HG03571 (cell line): ENCODE results near the gene POLR2H.

Source experiments
- ATAC-seq: cut with Tn5 transposase; IDR thresholded peaks from one replicate; pipeline ENCODE4 v1.9.1; 2021; ENCODE audit not compliant: unreplicated experiment

Gene POLR2H

GRCh38 chr3:184361532-184361931 lies at the start of gene POLR2H, which contains the start of gene CLCN2:
Gene POLR2H, plus strand, starts transcription at chr3:184361710. Its CDS starts 1,783 bp downstream, at chr3:184363493.
Gene CLCN2, minus strand, starts transcription at chr3:184361605. Its CDS starts 126 bp downstream, at chr3:184361479.
- ATAC-seq = no peak

- ATAC-seq = peak; percentile 77
Measured at GRCh38 chr3:184314363-184314699, 47.2 kb upstream of the POLR2H start, which contains the start of gene EIF4G1. Gene EIF4G1, plus strand, starts transcription at chr3:184314606. Its CDS starts 1,191 bp downstream, at chr3:184315797.

DNA sequence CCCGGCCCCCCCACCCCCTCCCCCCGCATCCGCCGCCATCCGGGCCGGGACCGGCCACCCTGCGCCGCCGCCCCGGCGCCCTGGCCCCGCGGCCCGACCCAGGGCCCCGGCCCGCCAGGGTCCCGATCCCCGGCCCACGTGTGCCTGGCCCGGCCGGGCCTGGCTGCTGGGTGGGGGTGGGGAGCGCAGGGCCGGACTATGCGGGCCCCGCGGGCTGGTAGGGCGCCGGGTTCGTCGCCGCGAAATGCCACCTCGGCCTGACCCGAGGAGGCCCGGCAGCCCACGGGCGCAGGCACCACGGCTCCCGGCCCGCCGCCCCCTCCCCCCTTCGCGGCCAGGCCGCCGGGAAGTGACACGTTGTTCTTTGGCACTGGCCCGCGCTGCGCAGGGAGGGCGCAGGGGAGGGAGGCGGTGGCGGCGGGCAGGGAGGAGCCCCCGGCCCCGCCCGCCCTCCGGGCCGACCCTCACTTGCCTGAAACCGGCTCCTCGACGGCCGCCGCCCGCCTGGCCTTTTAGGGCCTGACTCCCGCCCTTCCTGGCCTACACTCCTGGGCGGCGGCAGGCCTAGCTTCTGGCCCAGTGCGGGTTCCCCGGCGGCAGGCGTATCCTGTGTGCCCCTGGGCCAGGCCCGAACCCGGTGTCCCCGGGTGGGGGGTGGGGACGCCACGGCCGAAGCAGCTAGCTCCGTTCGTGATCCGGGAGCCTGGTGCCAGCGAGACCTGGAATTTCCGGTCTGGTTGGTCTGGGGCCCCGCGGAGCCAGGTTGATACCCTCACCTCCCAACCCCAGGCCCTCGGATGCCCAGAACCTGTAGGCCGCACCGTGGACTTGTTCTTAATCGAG lies 46.6 kb upstream of the POLR2H start:
- peak; percentile 26 for ATAC-seq

DNA sequence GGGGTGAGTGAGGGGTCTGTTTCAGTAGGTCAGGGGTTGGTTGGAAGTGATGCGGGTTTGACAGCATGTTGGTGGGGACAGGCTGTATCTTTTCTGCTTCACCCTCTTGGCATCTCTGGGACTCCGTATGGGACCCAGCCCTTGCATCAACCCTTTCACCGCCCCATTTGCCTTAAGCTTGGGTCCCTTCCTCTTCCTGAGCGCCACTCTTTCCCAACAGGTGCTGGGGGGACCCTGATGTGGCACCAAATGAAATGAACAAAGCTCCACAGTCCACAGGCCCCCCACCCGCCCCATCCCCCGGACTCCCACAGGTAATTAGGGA lies 46.0 kb upstream of the POLR2H start:
- ATAC-seq = no peak

DNA sequence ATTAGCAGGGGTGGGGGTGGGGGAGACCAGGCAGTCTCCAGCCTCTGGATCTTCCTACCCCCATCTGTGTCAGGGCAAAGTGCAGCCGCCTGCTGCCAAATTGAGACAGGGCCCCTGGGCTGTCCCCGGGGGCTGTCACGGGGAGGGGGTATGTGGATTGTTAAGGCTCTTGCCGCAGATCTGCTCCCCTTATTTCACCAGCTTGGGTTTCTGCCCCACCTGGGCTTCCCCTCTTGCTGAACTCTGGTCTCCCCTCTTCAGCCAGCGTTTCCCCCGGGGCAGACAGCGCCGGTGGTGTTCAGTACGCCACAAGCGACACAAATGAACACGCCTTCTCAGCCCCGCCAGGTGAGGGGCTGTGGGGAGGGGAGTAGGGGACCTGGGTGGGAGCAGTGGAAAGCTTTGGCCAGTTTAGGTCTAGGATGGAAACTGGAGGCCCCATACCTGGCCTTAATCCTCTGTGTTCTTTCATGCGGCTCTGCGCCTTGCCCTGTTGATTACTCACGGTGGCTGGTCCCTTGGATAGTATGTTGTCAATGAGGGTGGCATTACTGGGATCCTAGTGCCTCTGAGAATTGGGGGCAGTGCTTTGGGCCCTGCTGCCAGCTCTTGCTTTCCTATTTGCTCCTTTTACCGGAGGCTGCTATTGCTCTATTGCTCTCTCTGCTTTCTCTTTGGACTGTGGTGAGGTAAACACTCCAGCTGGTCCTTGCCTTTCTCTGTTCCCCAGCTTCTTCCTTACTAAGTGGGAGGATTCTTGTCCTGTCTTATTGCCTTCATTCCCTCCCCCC lies 45.4 kb upstream of the POLR2H start:
- ATAC-seq = no peak

- ATAC-seq = no peak
Measured at GRCh38 chr3:184316792-184317191, 44.7 kb upstream of the POLR2H start.

DNA sequence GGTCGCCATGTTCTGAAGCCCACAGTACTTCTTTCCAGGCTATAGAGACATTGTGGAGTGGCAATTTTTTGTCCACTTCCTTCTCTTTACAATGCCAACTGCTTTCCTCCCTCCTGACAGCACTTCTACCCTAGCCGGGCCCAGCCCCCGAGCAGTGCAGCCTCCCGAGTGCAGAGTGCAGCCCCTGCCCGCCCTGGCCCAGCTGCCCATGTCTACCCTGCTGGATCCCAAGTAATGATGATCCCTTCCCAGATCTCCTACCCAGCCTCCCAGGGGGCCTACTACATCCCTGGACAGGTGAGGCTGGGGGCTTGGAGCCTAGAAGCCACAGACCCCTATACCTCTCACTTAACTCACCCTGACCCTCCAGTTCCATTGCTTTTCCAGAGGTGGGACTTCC lies 44.3 kb upstream of the POLR2H start:
- ATAC-seq = no peak

GRCh38 chr3:184320104-184320445 lies 41.4 kb upstream of the POLR2H start:
- no peak for ATAC-seq

DNA sequence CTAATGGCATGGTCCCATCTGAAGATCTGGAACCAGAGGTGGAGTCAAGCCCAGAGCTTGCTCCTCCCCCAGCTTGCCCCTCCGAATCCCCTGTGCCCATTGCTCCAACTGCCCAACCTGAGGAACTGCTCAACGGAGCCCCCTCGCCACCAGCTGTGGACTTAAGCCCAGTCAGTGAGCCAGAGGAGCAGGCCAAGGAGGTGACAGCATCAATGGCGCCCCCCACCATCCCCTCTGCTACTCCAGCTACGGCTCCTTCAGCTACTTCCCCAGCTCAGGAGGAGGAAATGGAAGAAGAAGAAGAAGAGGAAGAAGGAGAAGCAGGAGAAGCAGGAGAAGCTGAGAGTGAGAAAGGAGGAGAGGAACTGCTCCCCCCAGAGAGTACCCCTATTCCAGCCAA lies 39.8 kb upstream of the POLR2H start:
- ATAC-seq = no peak

DNA sequence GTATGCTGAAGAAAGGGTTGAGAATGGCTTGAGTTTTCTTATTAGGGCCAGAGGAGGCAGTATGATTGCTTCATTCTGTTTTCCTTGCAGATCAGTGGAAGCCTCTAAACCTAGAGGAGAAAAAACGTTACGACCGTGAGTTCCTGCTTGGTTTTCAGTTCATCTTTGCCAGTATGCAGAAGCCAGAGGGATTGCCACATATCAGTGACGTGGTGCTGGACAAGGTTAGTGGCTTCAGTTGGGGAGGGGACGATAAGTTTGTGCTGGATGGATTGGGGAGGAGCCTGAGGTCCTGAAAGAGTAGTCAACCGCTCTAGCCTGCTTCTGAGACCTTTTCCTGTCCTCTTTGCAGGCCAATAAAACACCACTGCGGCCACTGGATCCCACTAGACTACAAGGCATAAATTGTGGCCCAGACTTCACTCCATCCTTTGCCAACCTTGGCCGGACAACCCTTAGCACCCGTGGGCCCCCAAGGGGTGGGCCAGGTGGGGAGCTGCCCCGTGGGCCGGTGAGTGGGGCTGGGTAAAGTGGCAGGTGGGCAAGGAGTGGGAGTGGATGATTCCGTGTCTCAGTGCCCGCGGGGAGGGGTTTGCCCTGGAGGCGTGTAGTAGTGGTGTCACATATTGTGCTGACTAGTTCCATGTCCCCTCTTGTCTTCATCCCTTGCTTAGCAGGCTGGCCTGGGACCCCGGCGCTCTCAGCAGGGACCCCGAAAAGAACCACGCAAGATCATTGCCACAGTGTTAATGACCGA lies 38.6 kb upstream of the POLR2H start:
- ATAC-seq = no peak

GRCh38 chr3:184323696-184324095 lies 37.8 kb upstream of the POLR2H start:
- no peak for ATAC-seq

DNA sequence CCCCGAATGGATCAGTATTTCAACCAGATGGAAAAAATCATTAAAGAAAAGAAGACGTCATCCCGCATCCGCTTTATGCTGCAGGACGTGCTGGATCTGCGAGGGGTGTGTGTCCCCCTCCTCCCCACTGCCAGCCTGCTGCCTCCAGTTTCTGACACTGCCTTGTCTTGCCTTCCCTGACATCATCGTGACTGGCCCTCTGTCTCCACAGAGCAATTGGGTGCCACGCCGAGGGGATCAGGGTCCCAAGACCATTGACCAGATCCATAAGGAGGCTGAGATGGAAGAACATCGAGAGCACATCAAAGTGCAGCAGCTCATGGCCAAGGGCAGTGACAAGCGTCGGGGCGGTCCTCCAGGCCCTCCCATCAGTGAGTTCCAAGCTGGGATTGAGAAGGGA lies 36.2 kb upstream of the POLR2H start:
- ATAC-seq = no peak

GRCh38 chr3:184325715-184326369 lies 35.7 kb upstream of the POLR2H start:
- no peak for ATAC-seq

- ATAC-seq = no peak
Measured at GRCh38 chr3:184327171-184327570, 34.3 kb upstream of the POLR2H start.

GRCh38 chr3:184328516-184328915 lies 33.0 kb upstream of the POLR2H start:
- ATAC-seq = no peak

GRCh38 chr3:184332370-184333090 lies 29.0 kb upstream of the POLR2H start:
- ATAC-seq = no peak

DNA sequence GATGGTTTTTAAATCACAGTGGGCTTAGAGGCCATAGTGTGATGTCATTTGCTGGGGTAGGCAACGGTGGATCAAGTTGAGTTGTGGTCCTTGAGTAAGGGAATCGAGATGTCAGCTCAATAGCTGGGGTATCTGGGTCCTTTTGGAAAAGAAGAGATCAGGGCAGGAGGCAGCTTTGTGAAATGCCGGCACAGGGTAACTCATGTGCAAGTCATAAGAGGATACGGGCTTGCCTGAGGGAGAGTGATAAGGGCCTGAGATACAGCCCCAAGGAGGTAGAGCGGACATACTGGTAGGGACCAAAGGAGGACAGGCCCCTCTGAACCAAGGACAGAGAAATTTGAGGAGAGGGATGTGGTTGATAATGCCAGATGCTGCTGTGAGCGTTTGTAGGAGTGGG lies 28.3 kb upstream of the POLR2H start:
- ATAC-seq = no peak

DNA sequence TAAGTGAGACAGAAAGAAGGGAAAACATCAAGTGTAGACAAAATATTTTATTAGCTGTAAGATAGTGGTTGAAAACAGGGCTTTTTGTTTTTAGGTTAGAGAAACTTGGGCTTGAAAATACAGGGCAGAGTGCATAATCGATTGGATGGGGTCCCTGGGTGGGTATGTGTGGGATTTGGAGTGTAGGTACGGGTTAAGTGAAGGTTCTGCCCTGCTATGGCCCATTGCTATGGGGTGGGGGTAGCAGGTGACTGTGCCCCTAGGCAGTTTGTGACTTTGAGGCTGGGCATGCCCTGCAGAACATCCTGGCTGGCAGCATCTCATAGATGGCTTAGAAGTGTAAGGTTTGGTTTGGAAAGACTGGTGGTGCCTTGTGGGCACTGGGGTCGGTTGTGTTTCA lies 27.8 kb upstream of the POLR2H start:
- ATAC-seq = no peak

GRCh38 chr3:184334470-184335158 lies 26.9 kb upstream of the POLR2H start:
- ATAC-seq = no peak

- ATAC-seq = no peak
Measured at GRCh38 chr3:184335291-184335660, 26.2 kb upstream of the POLR2H start.
